Esophagus squamous epithelium (tissue), 4 donors: ENCODE measurements around the gene ABCC1.

Experiments used
- POLR2A ChIP-seq, 4 donors: fragments of 450-650 bp; IDR thresholded peaks; one replicate each; pipeline ENCODE4 v1.6.1; 2017; ENCODE audit warnings: antibody characterized with exemption in 4 of 4, mild to moderate bottlenecking in 4 of 4, moderate library complexity in 3 of 4
- TF ChIP-seq, protein P1 (sequence below), 6 experiments: fragments of 450-650 bp in 4 of 6; fragments of 200-600 bp in 2 of 6; sonication (generic) in 2 of 6; IDR thresholded peaks; one replicate each; pipeline ENCODE4 v1.5.1; 2016 to 2019; ENCODE audit warnings: antibody characterized with exemption in 6 of 6, mild to moderate bottlenecking in 4 of 6, moderate library complexity in 4 of 6

DNA sequence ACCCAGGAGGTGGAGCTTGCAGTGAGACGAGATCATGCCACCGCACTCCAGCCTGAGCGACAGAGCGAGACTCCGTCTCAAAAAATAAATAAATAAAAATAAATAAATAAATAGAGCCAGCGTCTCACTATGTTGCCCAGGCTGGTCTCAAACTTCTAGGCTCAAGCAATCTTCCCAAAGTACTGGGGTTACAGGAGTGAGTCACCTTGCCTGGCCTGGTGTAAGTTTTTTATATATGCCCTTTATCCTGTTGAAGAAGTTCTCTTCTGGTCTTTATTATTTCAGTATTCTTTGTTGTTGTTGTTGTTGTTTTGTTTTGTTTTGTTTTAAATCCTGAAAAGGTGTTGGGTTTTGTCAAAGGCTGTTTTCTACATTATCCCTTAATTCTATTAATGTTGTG is 30.1 kb upstream of the ABCC1 start:
- TF ChIP-seq, protein P1, sequence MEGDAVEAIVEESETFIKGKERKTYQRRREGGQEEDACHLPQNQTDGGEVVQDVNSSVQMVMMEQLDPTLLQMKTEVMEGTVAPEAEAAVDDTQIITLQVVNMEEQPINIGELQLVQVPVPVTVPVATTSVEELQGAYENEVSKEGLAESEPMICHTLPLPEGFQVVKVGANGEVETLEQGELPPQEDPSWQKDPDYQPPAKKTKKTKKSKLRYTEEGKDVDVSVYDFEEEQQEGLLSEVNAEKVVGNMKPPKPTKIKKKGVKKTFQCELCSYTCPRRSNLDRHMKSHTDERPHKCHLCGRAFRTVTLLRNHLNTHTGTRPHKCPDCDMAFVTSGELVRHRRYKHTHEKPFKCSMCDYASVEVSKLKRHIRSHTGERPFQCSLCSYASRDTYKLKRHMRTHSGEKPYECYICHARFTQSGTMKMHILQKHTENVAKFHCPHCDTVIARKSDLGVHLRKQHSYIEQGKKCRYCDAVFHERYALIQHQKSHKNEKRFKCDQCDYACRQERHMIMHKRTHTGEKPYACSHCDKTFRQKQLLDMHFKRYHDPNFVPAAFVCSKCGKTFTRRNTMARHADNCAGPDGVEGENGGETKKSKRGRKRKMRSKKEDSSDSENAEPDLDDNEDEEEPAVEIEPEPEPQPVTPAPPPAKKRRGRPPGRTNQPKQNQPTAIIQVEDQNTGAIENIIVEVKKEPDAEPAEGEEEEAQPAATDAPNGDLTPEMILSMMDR (IDR thresholded peaks at IDR 0.05) = no peak
- TF ChIP-seq POLR2A (IDR thresholded peaks at IDR 0.05) = no peak
